SK-N-SH (cell line): ENCODE results near the gene ZNF407.

Experiments used
- CHD2 ChIP-seq: fragments of 150-350 bp; IDR thresholded peaks from 2 replicates; pipeline ENCODE4 v1.6.1; 2018; ENCODE audit warnings: low read length; ENCODE audit not compliant: partially characterized antibody
- CTCF ChIP-seq: fragments of 200-600 bp; sonication (generic); IDR thresholded peaks from 2 replicates; pipeline ENCODE4 v1.6.1; 2017; ENCODE audit warnings: antibody characterized with exemption, mild to moderate bottlenecking, moderate library complexity
- EZH2phosphoT487 ChIP-seq: fragments of 200-600 bp; sonication (generic); IDR thresholded peaks from 2 replicates; pipeline ENCODE4 v1.6.1; 2017; ENCODE audit warnings: low read depth, mixed run types, mild to moderate bottlenecking, antibody characterized with exemption, moderate library complexity, borderline replicate concordance
- FOXM1 ChIP-seq: IDR thresholded peaks from 2 replicates; pipeline ENCODE4 v1.4.0; 2012; ENCODE audit warnings: low read depth, mild to moderate bottlenecking
- MAX ChIP-seq: IDR thresholded peaks from 2 replicates; pipeline ENCODE4 v1.4.0; 2012; ENCODE audit warnings: low read depth
- RAD21 ChIP-seq: IDR thresholded peaks from 2 replicates; pipeline ENCODE4 v1.6.1; 2012; ENCODE audit warnings: mild to moderate bottlenecking, low read length
- TEAD4 ChIP-seq: IDR thresholded peaks from 2 replicates; pipeline ENCODE4 v1.4.0; 2012; ENCODE audit warnings: mild to moderate bottlenecking, borderline replicate concordance; ENCODE audit not compliant: insufficient read depth

GRCh38 chr18:74878267-74878666 lies 280.6 kb downstream of the ZNF407 start:
- TF ChIP-seq EZH2phosphoT487, result no peak
- no peak for TF ChIP-seq TEAD4
- no peak for TF ChIP-seq CTCF
- no peak for TF ChIP-seq FOXM1
- no peak for TF ChIP-seq RAD21
- no peak for TF ChIP-seq CHD2
- TF ChIP-seq MAX, result no peak
